ENCODE data around the gene FSTL5.

The FSTL5 gene

DNA sequence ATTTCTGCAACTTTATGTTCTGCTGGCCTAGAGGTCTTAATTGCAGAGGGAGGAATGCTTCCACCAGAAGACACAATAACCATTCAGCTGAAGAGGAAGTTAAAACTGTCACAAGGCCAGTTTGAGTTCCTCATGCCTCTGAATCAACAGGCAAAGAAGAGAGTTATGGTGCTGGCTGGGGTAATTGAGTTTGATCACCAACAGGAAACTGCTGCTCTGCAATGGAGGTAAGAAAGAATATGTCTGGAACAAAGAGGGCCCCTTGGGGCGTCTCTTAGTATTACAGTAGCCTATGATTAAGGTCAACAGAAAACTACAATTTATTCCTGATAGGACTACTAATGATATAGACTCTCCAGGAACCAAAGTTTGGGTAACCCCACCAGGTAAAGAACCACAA lies 744.0 kb downstream of the FSTL5 start:
- no peak overlapping the region for H3K9ac ChIP-seq (ENCODE audit: low read length)
- no peaks in the 10 kb centered on the region for H3K27me3 ChIP-seq (ENCODE audit: low read length)
- no peaks in the 10 kb centered on the region for H4K20me1 ChIP-seq (ENCODE audit: low read depth, low read length)
- TF ChIP-seq, protein P1, sequence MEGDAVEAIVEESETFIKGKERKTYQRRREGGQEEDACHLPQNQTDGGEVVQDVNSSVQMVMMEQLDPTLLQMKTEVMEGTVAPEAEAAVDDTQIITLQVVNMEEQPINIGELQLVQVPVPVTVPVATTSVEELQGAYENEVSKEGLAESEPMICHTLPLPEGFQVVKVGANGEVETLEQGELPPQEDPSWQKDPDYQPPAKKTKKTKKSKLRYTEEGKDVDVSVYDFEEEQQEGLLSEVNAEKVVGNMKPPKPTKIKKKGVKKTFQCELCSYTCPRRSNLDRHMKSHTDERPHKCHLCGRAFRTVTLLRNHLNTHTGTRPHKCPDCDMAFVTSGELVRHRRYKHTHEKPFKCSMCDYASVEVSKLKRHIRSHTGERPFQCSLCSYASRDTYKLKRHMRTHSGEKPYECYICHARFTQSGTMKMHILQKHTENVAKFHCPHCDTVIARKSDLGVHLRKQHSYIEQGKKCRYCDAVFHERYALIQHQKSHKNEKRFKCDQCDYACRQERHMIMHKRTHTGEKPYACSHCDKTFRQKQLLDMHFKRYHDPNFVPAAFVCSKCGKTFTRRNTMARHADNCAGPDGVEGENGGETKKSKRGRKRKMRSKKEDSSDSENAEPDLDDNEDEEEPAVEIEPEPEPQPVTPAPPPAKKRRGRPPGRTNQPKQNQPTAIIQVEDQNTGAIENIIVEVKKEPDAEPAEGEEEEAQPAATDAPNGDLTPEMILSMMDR (IDR thresholded peaks at IDR 0.05; ENCODE audit: insufficient read depth, low read length, poor library complexity, severe bottlenecking), result no peak
- TF ChIP-seq EZH2phosphoT487 (conservative IDR thresholded peaks at IDR 0.05; ENCODE audit: low read length), result no peak
- no peak overlapping the region for H3K4me3 ChIP-seq (ENCODE audit: insufficient read depth, low read length, poor library complexity, severe bottlenecking)
- no peak overlapping the region for H2AFZ ChIP-seq (ENCODE audit: low read depth, low read length, severe bottlenecking)
- no peaks in the 10 kb centered on the region for H3K79me2 ChIP-seq (ENCODE audit: insufficient read depth, low read length)
- no peak overlapping the region for H3K27ac ChIP-seq (ENCODE audit: low read depth, low read length)
- no peaks in the 10 kb centered on the region for H3K9me2 ChIP-seq (replicated peaks; ENCODE audit: insufficient read depth, low read length)
- no peaks in the 10 kb centered on the region for H3K36me3 ChIP-seq (ENCODE audit: low read length)
- no peaks in the 10 kb centered on the region for H3F3A ChIP-seq (ENCODE audit: insufficient read depth)
- no peak overlapping the region for H3K4me2 ChIP-seq (ENCODE audit: low read depth, low read length, poor library complexity, severe bottlenecking)
- no peaks in the 10 kb centered on the region for H3K9me3 ChIP-seq (ENCODE audit: insufficient read depth, low read length)

DNA sequence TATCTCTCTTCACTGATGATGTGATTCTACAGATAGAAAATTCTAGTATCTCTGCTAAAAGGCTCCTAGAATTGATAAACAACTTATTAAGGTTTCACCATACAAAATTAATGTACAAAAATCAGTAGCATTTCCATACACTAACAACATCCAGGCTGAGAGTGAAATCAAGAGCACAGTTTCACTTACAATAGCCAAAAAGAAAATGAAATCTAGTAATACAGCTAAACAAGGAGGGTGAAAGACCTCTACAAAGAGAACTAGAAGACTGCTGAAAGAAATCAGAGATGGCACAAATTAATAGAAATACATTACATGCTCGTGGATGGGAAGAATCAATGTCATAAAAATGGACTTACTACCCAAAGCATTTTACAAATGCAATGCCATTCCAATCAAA lies 751.9 kb downstream of the FSTL5 start:
- H3K27me3 ChIP-seq (ENCODE audit: low read length), result no peaks in the 10 kb centered on the region
- H3K9me3 ChIP-seq (ENCODE audit: insufficient read depth, low read length), result no peaks in the 10 kb centered on the region
- TF ChIP-seq, protein P1 (IDR thresholded peaks at IDR 0.05; ENCODE audit: insufficient read depth, low read length, poor library complexity, severe bottlenecking), result no peak
- TF ChIP-seq EZH2phosphoT487 (conservative IDR thresholded peaks at IDR 0.05; ENCODE audit: low read length), result no peak
- no peak overlapping the region for H3K4me2 ChIP-seq (ENCODE audit: low read depth, low read length, poor library complexity, severe bottlenecking)
- H3K9me2 ChIP-seq (replicated peaks; ENCODE audit: insufficient read depth, low read length), result no peaks in the 10 kb centered on the region
- no peaks in the 10 kb centered on the region for H3K79me2 ChIP-seq (ENCODE audit: insufficient read depth, low read length)
- H2AFZ ChIP-seq (ENCODE audit: low read depth, low read length, severe bottlenecking), result no peak overlapping the region
- H3F3A ChIP-seq (ENCODE audit: insufficient read depth), result no peaks in the 10 kb centered on the region
- no peak overlapping the region for H3K4me3 ChIP-seq (ENCODE audit: insufficient read depth, low read length, poor library complexity, severe bottlenecking)
- H3K9ac ChIP-seq (ENCODE audit: low read length), result no peak overlapping the region
- H3K36me3 ChIP-seq (ENCODE audit: low read length), result no peaks in the 10 kb centered on the region
- no peaks in the 10 kb centered on the region for H4K20me1 ChIP-seq (ENCODE audit: low read depth, low read length)
- no peak overlapping the region for H3K27ac ChIP-seq (ENCODE audit: low read depth, low read length)

DNA sequence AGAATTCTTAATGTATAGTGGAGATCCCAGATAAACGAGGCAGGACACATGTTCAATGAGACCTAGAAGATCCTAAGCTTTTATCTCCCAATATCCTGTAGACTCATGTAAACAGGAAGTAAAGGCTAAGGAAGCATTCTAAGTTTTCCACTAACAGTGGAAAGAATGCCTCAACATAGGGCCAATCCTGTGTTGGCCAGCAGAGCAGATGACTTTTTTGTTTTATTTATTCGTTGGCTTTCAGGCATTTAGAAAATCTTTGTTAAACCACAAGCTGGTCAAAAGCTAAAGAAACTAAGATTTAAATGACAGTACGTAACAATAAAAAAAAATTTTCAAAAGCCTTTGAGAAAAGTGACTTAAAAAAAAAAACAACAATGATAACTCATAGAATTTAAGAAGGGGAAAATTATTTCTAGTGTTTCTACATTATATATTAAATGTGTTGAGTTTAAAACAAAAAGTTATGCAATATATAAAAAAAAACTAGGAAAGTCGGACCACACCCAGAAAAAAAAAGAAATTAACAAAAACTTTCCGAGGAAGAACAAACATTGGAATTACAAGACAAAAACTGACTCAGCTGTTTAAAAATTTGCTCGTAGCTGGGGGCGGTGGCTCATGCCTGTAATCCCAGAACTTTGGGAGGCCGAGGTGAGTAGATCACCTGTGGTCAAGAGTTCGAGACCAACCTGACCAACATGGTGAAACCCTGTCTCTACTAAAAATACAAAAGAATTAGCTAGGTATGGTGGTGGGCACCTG lies 759.3 kb downstream of the FSTL5 start:
- no peak for TF ChIP-seq EZH2phosphoT487 (conservative IDR thresholded peaks at IDR 0.05; ENCODE audit: low read length)
- TF ChIP-seq, protein P1 (IDR thresholded peaks at IDR 0.05; ENCODE audit: insufficient read depth, low read length, poor library complexity, severe bottlenecking), result no peak
- Histone ChIP-seq H4K20me1 (ENCODE audit: low read depth, low read length) (no peaks in the 10 kb centered on the region), H3K9ac (ENCODE audit: low read length) (no peak overlapping the region), H3K27ac (ENCODE audit: low read depth, low read length) (no peak overlapping the region), H3K9me2 (replicated peaks; ENCODE audit: insufficient read depth, low read length) (no peaks in the 10 kb centered on the region), H3K4me3 (ENCODE audit: insufficient read depth, low read length, poor library complexity, severe bottlenecking) (no peak overlapping the region), H3K4me2 (ENCODE audit: low read depth, low read length, poor library complexity, severe bottlenecking) (no peak overlapping the region), H3K79me2 (ENCODE audit: insufficient read depth, low read length) (no peaks in the 10 kb centered on the region), H3F3A (ENCODE audit: insufficient read depth) (no peaks in the 10 kb centered on the region), H3K9me3 (ENCODE audit: insufficient read depth, low read length) (no peaks in the 10 kb centered on the region), H3K36me3 (ENCODE audit: low read length) (no peaks in the 10 kb centered on the region), H3K27me3 (ENCODE audit: low read length) (no peaks in the 10 kb centered on the region), H2AFZ (ENCODE audit: low read depth, low read length, severe bottlenecking) (no peak overlapping the region)

All from SU-DHL-6 (cell line).